ENCODE results near the gene TEX2. TPM values are rescaled to one million over a fixed set of nuclear protein-coding genes. Genes with fewer than 3 reads are reported as not detected.
"Not testable (repeated sequence)": the region's sequence is repeated elsewhere in the genome, so short reads cannot be mapped to it uniquely, and the experiment has no call there.

Gene TEX2
- total RNA-seq, 1 donor from 2014 or later = 11.6 TPM

DNA sequence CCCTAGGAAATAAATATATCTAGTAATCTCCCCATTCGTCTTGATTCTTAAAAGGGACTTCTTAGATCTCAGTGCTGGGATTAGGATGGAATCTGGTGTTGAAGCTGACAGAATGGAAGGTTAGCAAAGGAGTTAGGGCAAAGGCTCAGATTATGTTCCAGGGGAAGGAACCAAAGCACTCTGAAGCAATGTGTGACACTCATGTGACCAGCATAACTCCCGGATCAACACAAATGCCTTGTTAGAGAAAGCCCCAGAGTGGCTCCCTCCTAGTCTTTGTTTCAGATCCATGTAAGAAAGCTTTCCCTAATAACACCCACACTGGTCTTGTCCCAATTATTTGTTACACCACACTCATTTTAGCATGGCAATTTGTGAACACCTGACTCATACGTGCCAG, 70.5 kb downstream of the TEX2 start:
- H3K4me3 ChIP-seq (ENCODE audit: low read depth, low read length) = no peak overlapping the region
- no peak for DNase-seq (ENCODE audit: low read depth)
- TF ChIP-seq CTCF (conservative IDR thresholded peaks at IDR 0.05; ENCODE audit: low read depth, low read length) = no peak

DNA sequence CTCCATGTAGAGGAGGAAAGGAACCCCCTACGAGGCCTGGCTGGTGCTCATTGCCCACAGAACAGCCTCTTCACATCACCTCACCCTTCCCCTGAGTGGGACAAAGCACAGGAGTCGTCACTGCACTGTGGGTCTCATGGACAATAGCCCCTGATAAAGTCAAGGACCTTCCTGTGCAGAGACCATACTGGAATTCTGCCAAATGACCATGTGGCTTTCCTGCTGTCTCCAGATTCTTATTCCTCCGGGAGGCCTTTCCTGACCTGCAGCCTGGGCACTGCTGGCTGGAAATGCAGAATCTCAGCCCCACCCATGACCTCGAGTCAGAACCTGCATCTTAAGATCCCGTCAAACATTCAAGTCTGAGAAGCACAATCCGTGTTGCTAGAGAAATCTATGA, 72.6 kb downstream of the TEX2 start:
- H3K4me3 ChIP-seq (ENCODE audit: low read depth, low read length) = no peak overlapping the region
- no peak for TF ChIP-seq CTCF (conservative IDR thresholded peaks at IDR 0.05; ENCODE audit: low read depth, low read length)
- no peak for DNase-seq (ENCODE audit: low read depth)

DNA sequence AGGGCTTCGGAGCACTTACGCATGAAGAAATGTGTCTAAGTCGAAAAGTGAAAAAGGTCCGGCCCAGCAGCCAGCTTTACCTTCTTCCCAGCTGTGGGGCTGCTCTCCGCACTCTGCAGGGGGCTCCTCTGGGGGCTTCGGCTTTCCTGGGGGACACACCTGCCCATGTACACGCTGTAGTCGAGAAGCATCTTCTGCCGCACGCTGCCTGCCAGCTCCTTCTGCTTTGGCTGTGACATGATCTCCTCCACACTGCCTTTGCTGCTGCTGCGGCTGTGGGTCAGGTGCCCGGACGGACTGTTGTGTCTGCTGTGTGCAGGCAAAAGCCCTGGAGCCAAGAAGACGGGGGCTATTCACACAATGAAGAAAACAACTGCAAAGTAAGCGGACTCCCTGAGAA, 75.0 kb downstream of the TEX2 start:
- no peak for DNase-seq (ENCODE audit: low read depth)
- H3K4me3 ChIP-seq (ENCODE audit: low read depth, low read length) = no peak overlapping the region
- no peak for TF ChIP-seq CTCF (conservative IDR thresholded peaks at IDR 0.05; ENCODE audit: low read depth, low read length)

- no peak overlapping the region for H3K4me3 ChIP-seq (ENCODE audit: low read depth, low read length)
- TF ChIP-seq CTCF (conservative IDR thresholded peaks at IDR 0.05; ENCODE audit: low read depth, low read length) = no peak
- DNase-seq (ENCODE audit: low read depth) = no peak
These were observed 75.8 kb downstream of the TEX2 start for GRCh38 chr17:64187093-64187895.

DNA sequence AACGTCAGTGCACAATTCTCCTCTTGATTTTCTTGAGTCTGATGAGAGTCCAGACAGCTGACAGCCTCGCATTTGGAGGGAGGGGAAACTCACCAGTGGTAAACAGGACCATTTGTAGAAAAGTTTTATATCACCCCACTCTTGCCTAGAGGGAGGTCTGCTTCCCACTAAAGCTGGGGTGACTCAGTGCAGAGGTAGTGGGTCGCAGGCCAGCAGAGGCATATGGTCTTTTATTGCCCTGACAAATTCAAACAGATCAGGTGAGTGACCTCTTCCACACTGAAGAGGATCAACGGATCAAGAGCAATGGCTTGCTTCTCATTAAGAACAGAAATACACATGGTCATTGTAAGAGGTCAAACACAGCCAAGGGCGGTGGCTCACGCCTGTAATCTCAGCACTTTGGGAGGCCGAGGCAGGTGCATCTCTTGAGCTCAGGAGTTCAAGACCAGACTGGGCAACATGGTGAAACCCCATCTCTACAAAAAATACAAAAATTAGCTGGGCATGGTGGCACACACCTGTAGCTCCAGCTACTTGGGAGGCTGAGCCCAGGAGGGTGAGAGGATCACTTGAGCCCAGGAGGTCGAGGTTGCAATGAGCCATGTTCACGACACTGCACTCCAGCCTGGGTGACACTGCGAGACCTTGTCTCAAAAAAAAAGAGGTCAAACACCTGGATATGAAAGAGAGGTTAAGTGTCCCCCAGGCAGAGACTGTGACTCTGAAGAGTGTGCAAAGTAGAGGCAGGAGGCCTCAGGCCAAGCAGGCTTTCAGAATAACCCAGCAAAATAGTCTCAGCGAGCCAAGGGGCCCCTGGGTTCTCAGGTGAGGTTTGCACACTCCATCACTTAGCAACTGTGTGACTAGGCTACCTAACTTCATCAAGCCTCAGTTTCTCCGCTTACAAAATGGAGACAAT, 76.6 kb downstream of the TEX2 start:
- no peak overlapping the region for H3K4me3 ChIP-seq (ENCODE audit: low read depth, low read length)
- DNase-seq (ENCODE audit: low read depth) = no peak
- no peak for TF ChIP-seq CTCF (conservative IDR thresholded peaks at IDR 0.05; ENCODE audit: low read depth, low read length)

GRCh38 chr17:64185557-64185956, 77.5 kb downstream of the TEX2 start:
- DNase-seq (ENCODE audit: low read depth); H3K4me3 ChIP-seq (ENCODE audit: low read depth, low read length): not testable (repeated sequence)

DNA sequence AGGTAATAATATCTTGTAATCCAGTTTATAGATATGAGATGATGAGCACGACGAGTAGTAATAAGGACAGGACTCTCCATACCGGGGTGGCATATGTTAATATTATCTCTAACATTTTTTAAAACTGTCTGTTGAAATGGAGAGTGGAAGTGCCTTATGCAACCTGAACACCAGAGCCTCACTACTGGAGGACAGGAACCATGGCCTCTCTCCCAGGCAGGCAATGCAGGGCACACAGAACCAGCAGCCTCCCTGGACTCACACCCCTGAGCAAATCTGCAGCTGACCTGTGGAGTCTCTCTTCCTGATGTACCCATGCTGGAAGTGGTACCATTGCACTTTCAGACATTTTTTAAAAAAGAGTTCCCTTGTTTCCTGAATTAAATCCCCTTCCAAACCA, 78.0 kb downstream of the TEX2 start:
- TF ChIP-seq CTCF (conservative IDR thresholded peaks at IDR 0.05; ENCODE audit: low read depth, low read length) = no peak
- DNase-seq (ENCODE audit: low read depth) = no peak
- H3K4me3 ChIP-seq (ENCODE audit: low read depth, low read length) = no peak overlapping the region
